ENCODE data around the gene PI16.

PI16 gene

DNA sequence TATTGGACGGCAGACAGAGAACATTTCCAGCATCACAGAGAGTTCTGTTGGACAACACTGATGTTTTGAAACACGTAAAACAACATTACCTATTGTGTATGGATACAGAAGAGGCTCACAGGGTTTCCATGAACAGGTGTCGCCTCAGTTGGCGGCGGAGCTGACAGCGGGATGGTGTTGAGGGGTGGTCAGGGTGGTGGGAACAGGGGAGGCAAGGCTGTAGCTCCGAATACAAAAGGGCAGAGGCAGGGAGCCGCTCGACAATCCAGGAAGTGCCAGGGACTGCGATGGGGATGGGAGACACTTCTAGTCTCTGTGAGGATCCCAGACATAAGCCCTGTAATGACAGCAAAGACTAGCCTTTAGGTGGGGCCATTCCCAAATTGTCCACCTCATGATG is 14.5 kb upstream of the PI16 start:
- TF ChIP-seq, protein P1, sequence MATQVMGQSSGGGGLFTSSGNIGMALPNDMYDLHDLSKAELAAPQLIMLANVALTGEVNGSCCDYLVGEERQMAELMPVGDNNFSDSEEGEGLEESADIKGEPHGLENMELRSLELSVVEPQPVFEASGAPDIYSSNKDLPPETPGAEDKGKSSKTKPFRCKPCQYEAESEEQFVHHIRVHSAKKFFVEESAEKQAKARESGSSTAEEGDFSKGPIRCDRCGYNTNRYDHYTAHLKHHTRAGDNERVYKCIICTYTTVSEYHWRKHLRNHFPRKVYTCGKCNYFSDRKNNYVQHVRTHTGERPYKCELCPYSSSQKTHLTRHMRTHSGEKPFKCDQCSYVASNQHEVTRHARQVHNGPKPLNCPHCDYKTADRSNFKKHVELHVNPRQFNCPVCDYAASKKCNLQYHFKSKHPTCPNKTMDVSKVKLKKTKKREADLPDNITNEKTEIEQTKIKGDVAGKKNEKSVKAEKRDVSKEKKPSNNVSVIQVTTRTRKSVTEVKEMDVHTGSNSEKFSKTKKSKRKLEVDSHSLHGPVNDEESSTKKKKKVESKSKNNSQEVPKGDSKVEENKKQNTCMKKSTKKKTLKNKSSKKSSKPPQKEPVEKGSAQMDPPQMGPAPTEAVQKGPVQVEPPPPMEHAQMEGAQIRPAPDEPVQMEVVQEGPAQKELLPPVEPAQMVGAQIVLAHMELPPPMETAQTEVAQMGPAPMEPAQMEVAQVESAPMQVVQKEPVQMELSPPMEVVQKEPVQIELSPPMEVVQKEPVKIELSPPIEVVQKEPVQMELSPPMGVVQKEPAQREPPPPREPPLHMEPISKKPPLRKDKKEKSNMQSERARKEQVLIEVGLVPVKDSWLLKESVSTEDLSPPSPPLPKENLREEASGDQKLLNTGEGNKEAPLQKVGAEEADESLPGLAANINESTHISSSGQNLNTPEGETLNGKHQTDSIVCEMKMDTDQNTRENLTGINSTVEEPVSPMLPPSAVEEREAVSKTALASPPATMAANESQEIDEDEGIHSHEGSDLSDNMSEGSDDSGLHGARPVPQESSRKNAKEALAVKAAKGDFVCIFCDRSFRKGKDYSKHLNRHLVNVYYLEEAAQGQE (IDR thresholded peaks at IDR 0.05; ENCODE audit: insufficient read depth in 1 of 2, low read depth in 2 of 2, low read length in 2 of 2): no peak
- TF ChIP-seq TAF1 (IDR thresholded peaks at IDR 0.05; ENCODE audit: borderline replicate concordance, insufficient read depth, low read length) (no peak), FOXP2 (optimal IDR thresholded peaks at IDR 0.05; ENCODE audit: borderline replicate concordance, extremely low read depth, extremely low read length, insufficient read depth) (no peak), SIN3A (IDR thresholded peaks at IDR 0.05; ENCODE audit: borderline replicate concordance, insufficient read depth, low read length) (no peak), POLR2AphosphoS5 (IDR thresholded peaks at IDR 0.05; ENCODE audit: low read depth, low read length) (no peak)

DNA sequence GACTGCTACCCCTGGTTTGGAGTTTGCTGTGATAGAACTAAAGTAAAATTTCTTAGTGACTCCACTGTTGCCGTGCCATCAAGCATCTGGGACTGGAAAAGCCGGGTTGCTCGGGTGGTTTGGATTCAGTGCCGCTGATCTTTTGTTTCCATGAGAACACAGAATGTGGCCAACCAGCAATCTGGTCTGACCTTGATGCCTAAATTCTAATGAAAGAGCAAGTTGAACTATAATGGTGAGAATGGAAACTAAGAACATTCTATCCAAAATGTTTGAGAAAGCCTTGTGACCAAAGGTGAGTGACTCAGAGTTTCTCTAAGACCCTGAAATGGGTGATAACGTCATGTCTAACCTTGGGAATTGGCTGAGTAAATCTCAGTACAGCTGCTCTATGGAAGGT is 9.9 kb upstream of the PI16 start:
- TF ChIP-seq POLR2AphosphoS5 (IDR thresholded peaks at IDR 0.05; ENCODE audit: low read depth, low read length) (no peak), FOXP2 (optimal IDR thresholded peaks at IDR 0.05; ENCODE audit: borderline replicate concordance, extremely low read depth, extremely low read length, insufficient read depth) (no peak), SIN3A (IDR thresholded peaks at IDR 0.05; ENCODE audit: borderline replicate concordance, insufficient read depth, low read length) (no peak), TAF1 (IDR thresholded peaks at IDR 0.05; ENCODE audit: borderline replicate concordance, insufficient read depth, low read length) (no peak)
- TF ChIP-seq, protein P1 (IDR thresholded peaks at IDR 0.05; ENCODE audit: insufficient read depth in 1 of 2, low read depth in 2 of 2, low read length in 2 of 2): no peak

DNA sequence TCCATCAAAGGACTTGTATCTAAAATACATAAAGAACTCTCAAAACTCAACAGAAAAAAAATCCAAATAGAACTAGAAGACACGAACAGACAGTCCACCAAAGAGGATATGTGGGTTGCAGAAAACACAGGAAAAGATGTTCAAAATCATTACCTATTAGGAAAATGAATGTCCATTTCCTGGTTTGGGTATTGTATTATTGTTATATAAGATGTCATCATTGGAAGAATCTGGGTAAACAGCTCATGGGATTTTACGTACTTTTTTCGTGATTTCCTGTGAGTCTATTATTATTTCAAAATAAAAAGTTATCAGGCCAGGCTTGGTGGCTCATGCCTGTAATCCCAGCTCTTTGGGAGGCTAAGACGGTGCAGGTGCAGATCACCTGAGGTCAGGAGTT is 9.2 kb upstream of the PI16 start:
- TF ChIP-seq SIN3A (IDR thresholded peaks at IDR 0.05; ENCODE audit: borderline replicate concordance, insufficient read depth, low read length): no peak
- no peak for TF ChIP-seq POLR2AphosphoS5 (IDR thresholded peaks at IDR 0.05; ENCODE audit: low read depth, low read length)
- no peak for TF ChIP-seq FOXP2 (optimal IDR thresholded peaks at IDR 0.05; ENCODE audit: borderline replicate concordance, extremely low read depth, extremely low read length, insufficient read depth)
- TF ChIP-seq, protein P1 (IDR thresholded peaks at IDR 0.05; ENCODE audit: insufficient read depth in 1 of 2, low read depth in 2 of 2, low read length in 2 of 2): no peak
- no peak for TF ChIP-seq TAF1 (IDR thresholded peaks at IDR 0.05; ENCODE audit: borderline replicate concordance, insufficient read depth, low read length)

DNA sequence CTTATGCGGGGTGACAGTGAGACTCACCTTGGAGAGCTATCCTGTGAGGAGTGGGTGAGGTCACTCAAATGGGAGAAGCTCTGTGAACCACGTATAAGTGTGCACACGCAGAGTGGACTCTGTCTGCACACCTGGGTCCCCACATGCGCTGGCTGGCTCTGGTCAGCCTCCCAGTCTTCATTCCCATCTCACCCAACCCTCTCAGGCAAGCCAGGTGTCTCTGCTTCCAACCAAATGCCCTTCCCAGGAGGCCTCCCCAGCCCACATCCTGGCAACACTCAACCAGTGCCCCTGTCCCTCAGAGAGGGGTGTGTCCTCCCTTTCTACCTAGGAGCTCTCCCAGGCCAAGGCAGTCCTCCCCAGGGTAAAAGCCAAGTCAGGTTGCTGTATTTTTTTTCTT is 8.0 kb upstream of the PI16 start:
- TF ChIP-seq, protein P1 (IDR thresholded peaks at IDR 0.05; ENCODE audit: insufficient read depth in 1 of 2, low read depth in 2 of 2, low read length in 2 of 2): no peak
- no peak for TF ChIP-seq POLR2AphosphoS5 (IDR thresholded peaks at IDR 0.05; ENCODE audit: low read depth, low read length)
- no peak for TF ChIP-seq TAF1 (IDR thresholded peaks at IDR 0.05; ENCODE audit: borderline replicate concordance, insufficient read depth, low read length)
- TF ChIP-seq FOXP2 (optimal IDR thresholded peaks at IDR 0.05; ENCODE audit: borderline replicate concordance, extremely low read depth, extremely low read length, insufficient read depth): no peak
